HEK293 (cell line): ENCODE measurements around the gene HHIPL1.

ENCODE experiments used
- CTCF ChIA-PET: fragments of 350-600 bp; formaldehyde crosslinking; extraction: SDS; loops from one replicate; lab custom pipeline; 2021; ENCODE audit warnings: antibody characterized with exemption; lab: Yijun Ruan, JAX
- POLR2A ChIA-PET: fragments of 300-600 bp; formaldehyde crosslinking; extraction: SDS; loops from one replicate; lab custom pipeline; 2020; ENCODE audit warnings: antibody characterized with exemption, inconsistent platforms; lab: Yijun Ruan, JAX
- H3K27ac ChIP-seq: fragments of 200-500 bp; sonication (Bioruptor generic); 2 replicates; pipeline ENCODE4 v1.5.1; 2014; ENCODE audit warnings: low read depth, low read length, control low read depth, inconsistent platforms; ENCODE audit errors: extremely low read depth
- H3K36me3 ChIP-seq, 2 experiments: fragments of 200-500 bp in 1 of 2; sonication (Bioruptor generic) in 1 of 2; 1 replicate in 1 of 2; 2 replicates in 1 of 2; pipeline ENCODE4 v1.5.1; 2014 to 2017; ENCODE audit warnings: inconsistent platforms in 2 of 2, low read length in 2 of 2; ENCODE audit not compliant: control insufficient read depth in 2 of 2, insufficient read depth in 1 of 2
- H3K4me1 ChIP-seq: fragments of 200-500 bp; sonication (Bioruptor generic); 2 replicates; pipeline ENCODE4 v1.5.1; 2014; ENCODE audit warnings: mild to moderate bottlenecking, low read length, inconsistent platforms; ENCODE audit not compliant: control insufficient read depth, insufficient read depth
- H3K4me3 ChIP-seq: 2 replicates; pipeline ENCODE4 v1.5.1; 2011; ENCODE audit warnings: low read depth, mild to moderate bottlenecking, control low read depth, low read length, moderate library complexity
- H3K9me3 ChIP-seq: fragments of 200-500 bp; sonication (Bioruptor generic); 2 replicates; pipeline ENCODE4 v1.5.1; 2014; ENCODE audit warnings: low read depth, low read length, inconsistent platforms; ENCODE audit not compliant: control insufficient read depth, insufficient read depth
- IKZF3 ChIP-seq: fragments of 450-650 bp; IDR thresholded peaks from 2 replicates; pipeline ENCODE4 v1.5.0; 2018; ENCODE audit warnings: missing biosample characterization, mild to moderate bottlenecking, missing genetic modification characterization, moderate library complexity
- MZF1 ChIP-seq: fragments of 450-650 bp; formaldehyde crosslinking; IDR thresholded peaks from 2 replicates; pipeline ENCODE4 v1.5.1; 2017; ENCODE audit warnings: missing biosample characterization, missing genetic modification characterization, borderline replicate concordance
- SP7 ChIP-seq: fragments of 450-650 bp; formaldehyde crosslinking; IDR thresholded peaks from 2 replicates; pipeline ENCODE4 v1.5.1; 2016; ENCODE audit warnings: missing biosample characterization, missing genetic modification characterization
- ZFHX2 ChIP-seq: fragments of 450-650 bp; formaldehyde crosslinking; conservative IDR thresholded peaks from 2 replicates; pipeline ENCODE4 v1.5.1; 2016; ENCODE audit warnings: missing biosample characterization, missing genetic modification characterization
- ZNF521 ChIP-seq: fragments of 450-650 bp; formaldehyde crosslinking; IDR thresholded peaks from 2 replicates; pipeline ENCODE4 v1.5.1; 2017; ENCODE audit warnings: missing biosample characterization, mild to moderate bottlenecking, missing genetic modification characterization
- ZNF548 ChIP-seq: fragments of 450-650 bp; formaldehyde crosslinking; IDR thresholded peaks from 2 replicates; pipeline ENCODE4 v1.5.1; 2016; ENCODE audit warnings: missing biosample characterization, missing genetic modification characterization
- ZNF610 ChIP-seq: fragments of 450-650 bp; formaldehyde crosslinking; IDR thresholded peaks from 2 replicates; pipeline ENCODE4 v1.5.1; 2016; ENCODE audit warnings: missing biosample characterization, missing genetic modification characterization, borderline replicate concordance
- ZNF658 ChIP-seq: fragments of 450-650 bp; formaldehyde crosslinking; IDR thresholded peaks from 2 replicates; pipeline ENCODE4; 2016; ENCODE audit warnings: missing biosample characterization, missing genetic modification characterization
- ZNF768 ChIP-seq: fragments of 450-650 bp; formaldehyde crosslinking; IDR thresholded peaks from 2 replicates; pipeline ENCODE4 v1.5.1; 2018; ENCODE audit warnings: missing biosample characterization, mild to moderate bottlenecking, missing genetic modification characterization
- TF ChIP-seq, protein P1 (sequence below): fragments of 450-650 bp; formaldehyde crosslinking; IDR thresholded peaks from 2 replicates; pipeline ENCODE4 v1.5.1; 2016; ENCODE audit warnings: missing biosample characterization, missing genetic modification characterization
- TF ChIP-seq, protein P2 (sequence below): fragments of 450-650 bp; formaldehyde crosslinking; IDR thresholded peaks from 2 replicates; pipeline ENCODE4 v1.5.1; 2016; ENCODE audit warnings: missing biosample characterization, missing genetic modification characterization
- TF ChIP-seq, protein P3 (sequence below): fragments of 450-650 bp; formaldehyde crosslinking; IDR thresholded peaks from 2 replicates; pipeline ENCODE4 v1.5.1; 2016; ENCODE audit warnings: missing biosample characterization, missing genetic modification characterization, borderline replicate concordance
- TF ChIP-seq, protein P4 (sequence below): fragments of 450-650 bp; formaldehyde crosslinking; IDR thresholded peaks from 2 replicates; pipeline ENCODE4 v1.5.1; 2016; ENCODE audit warnings: missing biosample characterization, missing genetic modification characterization
- TF ChIP-seq, protein P5 (sequence below): fragments of 450-650 bp; formaldehyde crosslinking; IDR thresholded peaks from 2 replicates; pipeline ENCODE4 v1.5.1; 2017; ENCODE audit warnings: missing biosample characterization, missing genetic modification characterization
- TF ChIP-seq, protein P6 (sequence below): fragments of 450-650 bp; formaldehyde crosslinking; IDR thresholded peaks from 2 replicates; pipeline ENCODE4 v1.5.1; 2017; ENCODE audit warnings: missing biosample characterization, mild to moderate bottlenecking, missing genetic modification characterization, moderate library complexity

The HHIPL1 gene

DNA sequence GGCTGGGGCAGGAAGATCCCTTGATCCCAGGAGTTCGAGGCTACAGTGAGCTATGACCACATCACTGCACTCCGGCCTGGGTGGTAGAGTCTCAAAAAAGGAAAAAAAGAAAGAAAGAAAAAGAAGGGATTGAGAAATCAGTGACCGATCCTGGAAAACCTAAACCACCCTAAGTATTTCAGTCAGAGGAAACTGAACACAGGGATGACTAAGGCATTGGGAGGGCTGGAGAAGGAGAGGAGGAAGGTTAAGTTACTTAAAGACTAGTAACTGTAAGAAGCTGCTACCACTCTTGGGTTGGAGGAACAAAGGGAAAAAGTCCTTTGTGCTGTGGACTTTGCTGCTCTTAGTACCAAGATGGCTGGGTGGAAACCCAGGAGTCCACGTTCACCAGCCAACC lies 10.6 kb downstream of the HHIPL1 start:
- H3K4me3 ChIP-seq: no peak overlapping the region
- TF ChIP-seq ZNF548 (tag by site-specific recombination): no peak
- TF ChIP-seq SP7 (tag by site-specific recombination): no peak
- TF ChIP-seq, protein P1, sequence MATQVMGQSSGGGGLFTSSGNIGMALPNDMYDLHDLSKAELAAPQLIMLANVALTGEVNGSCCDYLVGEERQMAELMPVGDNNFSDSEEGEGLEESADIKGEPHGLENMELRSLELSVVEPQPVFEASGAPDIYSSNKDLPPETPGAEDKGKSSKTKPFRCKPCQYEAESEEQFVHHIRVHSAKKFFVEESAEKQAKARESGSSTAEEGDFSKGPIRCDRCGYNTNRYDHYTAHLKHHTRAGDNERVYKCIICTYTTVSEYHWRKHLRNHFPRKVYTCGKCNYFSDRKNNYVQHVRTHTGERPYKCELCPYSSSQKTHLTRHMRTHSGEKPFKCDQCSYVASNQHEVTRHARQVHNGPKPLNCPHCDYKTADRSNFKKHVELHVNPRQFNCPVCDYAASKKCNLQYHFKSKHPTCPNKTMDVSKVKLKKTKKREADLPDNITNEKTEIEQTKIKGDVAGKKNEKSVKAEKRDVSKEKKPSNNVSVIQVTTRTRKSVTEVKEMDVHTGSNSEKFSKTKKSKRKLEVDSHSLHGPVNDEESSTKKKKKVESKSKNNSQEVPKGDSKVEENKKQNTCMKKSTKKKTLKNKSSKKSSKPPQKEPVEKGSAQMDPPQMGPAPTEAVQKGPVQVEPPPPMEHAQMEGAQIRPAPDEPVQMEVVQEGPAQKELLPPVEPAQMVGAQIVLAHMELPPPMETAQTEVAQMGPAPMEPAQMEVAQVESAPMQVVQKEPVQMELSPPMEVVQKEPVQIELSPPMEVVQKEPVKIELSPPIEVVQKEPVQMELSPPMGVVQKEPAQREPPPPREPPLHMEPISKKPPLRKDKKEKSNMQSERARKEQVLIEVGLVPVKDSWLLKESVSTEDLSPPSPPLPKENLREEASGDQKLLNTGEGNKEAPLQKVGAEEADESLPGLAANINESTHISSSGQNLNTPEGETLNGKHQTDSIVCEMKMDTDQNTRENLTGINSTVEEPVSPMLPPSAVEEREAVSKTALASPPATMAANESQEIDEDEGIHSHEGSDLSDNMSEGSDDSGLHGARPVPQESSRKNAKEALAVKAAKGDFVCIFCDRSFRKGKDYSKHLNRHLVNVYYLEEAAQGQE: no peak
- TF ChIP-seq, protein P2, sequence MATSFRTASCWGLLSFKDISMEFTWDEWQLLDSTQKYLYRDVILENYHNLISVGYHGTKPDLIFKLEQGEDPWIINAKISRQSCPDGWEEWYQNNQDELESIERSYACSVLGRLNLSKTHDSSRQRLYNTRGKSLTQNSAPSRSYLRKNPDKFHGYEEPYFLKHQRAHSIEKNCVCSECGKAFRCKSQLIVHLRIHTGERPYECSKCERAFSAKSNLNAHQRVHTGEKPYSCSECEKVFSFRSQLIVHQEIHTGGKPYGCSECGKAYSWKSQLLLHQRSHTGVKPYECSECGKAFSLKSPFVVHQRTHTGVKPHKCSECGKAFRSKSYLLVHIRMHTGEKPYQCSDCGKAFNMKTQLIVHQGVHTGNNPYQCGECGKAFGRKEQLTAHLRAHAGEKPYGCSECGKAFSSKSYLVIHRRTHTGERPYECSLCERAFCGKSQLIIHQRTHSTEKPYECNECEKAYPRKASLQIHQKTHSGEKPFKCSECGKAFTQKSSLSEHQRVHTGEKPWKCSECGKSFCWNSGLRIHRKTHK (tag by site-specific recombination): no peak
- H3K9me3 ChIP-seq: no peaks in the 10 kb centered on the region
- CTCF ChIA-PET: interaction anchor here (1.1 kb wide), 1 partner anchor 25 kb away, joined by 4 read pairs; no protein-coding TSS in a partner anchor
- POLR2A ChIA-PET: no interaction called here
- H3K4me1 ChIP-seq: peaks cover 2% of the 10 kb centered on the region; the same call in 1 of the 2 replicates
- H3K27ac ChIP-seq: no peak overlapping the region
- H3K36me3 ChIP-seq: no peaks in the 10 kb centered on the region

DNA sequence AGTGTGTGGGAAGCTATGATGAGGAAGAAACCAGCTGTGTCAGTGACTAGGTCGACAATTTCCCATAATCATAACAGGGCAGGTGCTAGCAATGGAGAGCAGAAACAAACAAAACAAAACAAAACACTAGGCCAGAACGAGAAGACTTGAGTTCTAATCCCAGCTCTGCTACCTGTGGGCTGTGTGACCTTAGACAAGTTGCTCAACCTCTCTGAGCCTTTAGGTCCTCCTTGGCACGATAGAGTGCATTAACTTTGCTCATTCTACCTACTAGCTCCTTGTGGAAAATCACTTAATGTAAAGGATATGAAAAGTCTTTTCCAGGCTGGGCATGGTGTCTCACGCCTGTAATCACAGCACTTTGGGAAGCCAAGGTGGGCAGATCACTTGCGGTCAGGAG lies 11.2 kb downstream of the HHIPL1 start:
- ChIA-PET POLR2A (no interaction called here), CTCF (interaction anchor here (1.1 kb wide), 1 partner anchor 24 kb away, joined by 4 read pairs; no protein-coding TSS in a partner anchor)
- Histone ChIP-seq H3K27ac (no peak overlapping the region), H3K9me3 (no peaks in the 10 kb centered on the region), H3K4me1 (peaks cover 2% of the 10 kb centered on the region; the same call in 1 of the 2 replicates), H3K4me3 (no peak overlapping the region)
- TF ChIP-seq, protein P3, sequence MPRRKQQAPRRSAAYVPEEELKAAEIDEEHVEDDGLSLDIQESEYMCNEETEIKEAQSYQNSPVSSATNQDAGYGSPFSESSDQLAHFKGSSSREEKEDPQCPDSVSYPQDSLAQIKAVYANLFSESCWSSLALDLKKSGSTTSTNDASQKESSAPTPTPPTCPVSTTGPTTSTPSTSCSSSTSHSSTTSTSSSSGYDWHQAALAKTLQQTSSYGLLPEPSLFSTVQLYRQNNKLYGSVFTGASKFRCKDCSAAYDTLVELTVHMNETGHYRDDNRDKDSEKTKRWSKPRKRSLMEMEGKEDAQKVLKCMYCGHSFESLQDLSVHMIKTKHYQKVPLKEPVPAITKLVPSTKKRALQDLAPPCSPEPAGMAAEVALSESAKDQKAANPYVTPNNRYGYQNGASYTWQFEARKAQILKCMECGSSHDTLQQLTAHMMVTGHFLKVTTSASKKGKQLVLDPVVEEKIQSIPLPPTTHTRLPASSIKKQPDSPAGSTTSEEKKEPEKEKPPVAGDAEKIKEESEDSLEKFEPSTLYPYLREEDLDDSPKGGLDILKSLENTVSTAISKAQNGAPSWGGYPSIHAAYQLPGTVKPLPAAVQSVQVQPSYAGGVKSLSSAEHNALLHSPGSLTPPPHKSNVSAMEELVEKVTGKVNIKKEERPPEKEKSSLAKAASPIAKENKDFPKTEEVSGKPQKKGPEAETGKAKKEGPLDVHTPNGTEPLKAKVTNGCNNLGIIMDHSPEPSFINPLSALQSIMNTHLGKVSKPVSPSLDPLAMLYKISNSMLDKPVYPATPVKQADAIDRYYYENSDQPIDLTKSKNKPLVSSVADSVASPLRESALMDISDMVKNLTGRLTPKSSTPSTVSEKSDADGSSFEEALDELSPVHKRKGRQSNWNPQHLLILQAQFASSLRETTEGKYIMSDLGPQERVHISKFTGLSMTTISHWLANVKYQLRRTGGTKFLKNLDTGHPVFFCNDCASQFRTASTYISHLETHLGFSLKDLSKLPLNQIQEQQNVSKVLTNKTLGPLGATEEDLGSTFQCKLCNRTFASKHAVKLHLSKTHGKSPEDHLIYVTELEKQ (tag by site-specific recombination): no peak
- TF ChIP-seq ZNF658 (tag by site-specific recombination): no peak
- TF ChIP-seq ZNF610 (tag by site-specific recombination): no peak
- TF ChIP-seq IKZF3 (tag by site-specific recombination): no peak
- TF ChIP-seq, protein P4, sequence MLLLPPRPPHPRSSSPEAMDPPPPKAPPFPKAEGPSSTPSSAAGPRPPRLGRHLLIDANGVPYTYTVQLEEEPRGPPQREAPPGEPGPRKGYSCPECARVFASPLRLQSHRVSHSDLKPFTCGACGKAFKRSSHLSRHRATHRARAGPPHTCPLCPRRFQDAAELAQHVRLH: peak; percentile 49; the same call in 1 of the 2 replicates
- TF ChIP-seq ZNF521 (tag by site-specific recombination): no peak
- peak; percentile 87 for TF ChIP-seq ZNF768 (tag by site-specific recombination)
- TF ChIP-seq ZFHX2 (tag by site-specific recombination): 0 out of 2 replicates have a peak, but pooled peaks have one; percentile 5
- TF ChIP-seq, protein P5, sequence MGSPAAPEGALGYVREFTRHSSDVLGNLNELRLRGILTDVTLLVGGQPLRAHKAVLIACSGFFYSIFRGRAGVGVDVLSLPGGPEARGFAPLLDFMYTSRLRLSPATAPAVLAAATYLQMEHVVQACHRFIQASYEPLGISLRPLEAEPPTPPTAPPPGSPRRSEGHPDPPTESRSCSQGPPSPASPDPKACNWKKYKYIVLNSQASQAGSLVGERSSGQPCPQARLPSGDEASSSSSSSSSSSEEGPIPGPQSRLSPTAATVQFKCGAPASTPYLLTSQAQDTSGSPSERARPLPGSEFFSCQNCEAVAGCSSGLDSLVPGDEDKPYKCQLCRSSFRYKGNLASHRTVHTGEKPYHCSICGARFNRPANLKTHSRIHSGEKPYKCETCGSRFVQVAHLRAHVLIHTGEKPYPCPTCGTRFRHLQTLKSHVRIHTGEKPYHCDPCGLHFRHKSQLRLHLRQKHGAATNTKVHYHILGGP: no peak
- TF ChIP-seq MZF1 (tag by site-specific recombination): no peak
- TF ChIP-seq, protein P6, sequence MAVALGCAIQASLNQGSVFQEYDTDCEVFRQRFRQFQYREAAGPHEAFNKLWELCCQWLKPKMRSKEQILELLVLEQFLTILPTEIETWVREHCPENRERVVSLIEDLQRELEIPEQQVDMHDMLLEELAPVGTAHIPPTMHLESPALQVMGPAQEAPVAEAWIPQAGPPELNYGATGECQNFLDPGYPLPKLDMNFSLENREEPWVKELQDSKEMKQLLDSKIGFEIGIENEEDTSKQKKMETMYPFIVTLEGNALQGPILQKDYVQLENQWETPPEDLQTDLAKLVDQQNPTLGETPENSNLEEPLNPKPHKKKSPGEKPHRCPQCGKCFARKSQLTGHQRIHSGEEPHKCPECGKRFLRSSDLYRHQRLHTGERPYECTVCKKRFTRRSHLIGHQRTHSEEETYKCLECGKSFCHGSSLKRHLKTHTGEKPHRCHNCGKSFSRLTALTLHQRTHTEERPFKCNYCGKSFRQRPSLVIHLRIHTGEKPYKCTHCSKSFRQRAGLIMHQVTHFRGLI (tag by site-specific recombination): no peak
- TF ChIP-seq, all 188 proteins: peak for 3
- H3K36me3 ChIP-seq: no peaks in the 10 kb centered on the region
